ENCODE results near the gene APBB1IP.
"Not testable (repeated sequence)": the region's sequence is repeated elsewhere in the genome, so short reads cannot be mapped to it uniquely, and the experiment has no call there.

Gene APBB1IP

GRCh38 chr10:26445411-26446031 lies 7.4 kb downstream of the APBB1IP start:
- no peak for DNase-seq

- DNase-seq: no peak
Measured at GRCh38 chr10:26446258-26446657, 8.1 kb downstream of the APBB1IP start.

DNA sequence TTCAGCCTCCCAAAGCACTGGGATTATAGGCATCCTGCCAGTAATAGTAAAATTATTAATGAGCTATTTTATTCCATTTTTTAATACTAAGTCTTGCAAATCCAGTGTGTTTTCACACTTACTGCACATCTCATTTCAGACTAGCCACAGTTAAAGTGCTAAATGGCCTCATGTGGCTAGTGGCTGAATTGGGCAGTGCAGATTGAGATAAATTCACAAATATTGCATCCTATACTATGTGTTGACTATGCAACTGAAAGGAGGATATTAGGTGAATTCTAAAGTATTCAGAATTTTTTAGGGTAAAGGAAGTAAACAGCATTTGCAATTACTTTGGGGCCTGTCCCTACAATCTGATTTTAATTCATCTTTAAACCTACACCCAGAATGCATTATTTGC lies 10.2 kb downstream of the APBB1IP start:
- DNase-seq: no peak

DNA sequence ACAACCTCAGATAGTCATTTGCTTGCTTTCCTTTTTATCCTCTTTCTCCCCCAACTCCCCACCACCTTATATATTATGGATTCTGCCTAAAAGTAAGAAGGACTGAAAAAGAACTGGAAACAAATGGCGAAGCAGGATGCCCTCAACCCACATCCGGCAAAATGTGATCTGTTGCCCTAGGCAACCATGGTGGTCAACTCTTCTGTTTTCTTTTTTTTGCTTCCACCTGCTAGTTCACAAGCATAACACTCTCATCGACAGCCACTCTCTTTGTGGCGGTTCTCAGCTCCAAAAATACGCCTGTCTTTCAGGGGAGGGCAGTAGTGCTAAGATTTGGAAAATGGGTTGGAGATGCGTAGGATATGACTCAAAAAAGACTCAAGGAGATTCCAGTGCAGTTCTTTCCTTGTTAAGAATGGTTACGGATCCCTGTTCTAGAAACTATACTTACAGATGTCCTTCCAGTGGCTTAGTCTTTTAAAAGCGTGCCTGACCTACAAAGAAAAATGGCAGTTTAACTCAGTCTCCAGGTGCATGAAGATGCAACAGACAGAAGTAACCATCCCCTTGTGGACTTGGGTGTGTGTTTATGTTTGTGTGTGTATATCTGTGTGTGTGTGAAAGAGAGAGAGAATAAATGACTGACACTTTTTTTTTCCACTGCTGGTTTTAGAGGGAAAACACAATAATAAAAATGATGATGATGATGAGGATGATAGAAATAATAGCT lies 10.7 kb downstream of the APBB1IP start:
- DNase-seq: no peak

- no peak for DNase-seq
Measured at GRCh38 chr10:26449726-26450125, 11.6 kb downstream of the APBB1IP start.

DNA sequence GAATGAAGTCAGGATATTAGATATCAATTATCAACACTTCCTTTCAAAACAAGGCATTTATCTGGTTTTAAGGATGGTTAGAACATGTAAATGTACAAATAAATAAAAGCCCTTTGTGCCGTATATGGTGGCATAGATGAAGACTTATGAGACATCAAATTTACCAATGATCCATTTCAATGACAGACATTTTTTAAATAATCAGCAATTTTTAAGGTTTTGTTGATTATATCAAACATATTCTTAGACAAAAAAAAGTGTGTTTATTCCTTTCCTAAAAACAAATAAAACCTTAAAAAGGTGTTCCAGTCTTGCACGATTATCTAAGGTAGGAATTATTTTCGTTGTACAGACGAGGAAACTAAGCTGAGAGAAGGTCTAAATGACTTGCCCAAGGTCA lies 13.8 kb downstream of the APBB1IP start:
- no peak for DNase-seq

DNA sequence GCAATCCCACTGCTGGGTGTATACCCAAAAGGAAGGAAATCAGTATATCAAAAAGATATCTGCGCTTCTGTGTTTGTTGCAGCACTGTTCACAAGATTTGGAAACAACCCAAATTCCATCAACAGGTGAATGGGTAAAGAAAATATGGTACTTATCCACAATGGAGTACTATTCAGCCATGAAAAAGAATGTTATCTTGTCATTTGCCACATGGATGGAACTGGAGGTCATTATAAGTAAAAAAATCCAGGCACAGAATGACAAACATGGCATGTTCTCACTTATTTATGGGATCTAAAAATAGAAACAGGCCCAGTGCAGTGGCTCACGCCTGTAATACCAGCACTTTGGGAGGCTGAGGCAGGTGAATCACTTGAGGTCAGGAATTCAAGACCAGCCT lies 15.7 kb downstream of the APBB1IP start:
- no peak for DNase-seq

- DNase-seq: no peak
Measured at GRCh38 chr10:26454891-26455290, 16.8 kb downstream of the APBB1IP start.

DNA sequence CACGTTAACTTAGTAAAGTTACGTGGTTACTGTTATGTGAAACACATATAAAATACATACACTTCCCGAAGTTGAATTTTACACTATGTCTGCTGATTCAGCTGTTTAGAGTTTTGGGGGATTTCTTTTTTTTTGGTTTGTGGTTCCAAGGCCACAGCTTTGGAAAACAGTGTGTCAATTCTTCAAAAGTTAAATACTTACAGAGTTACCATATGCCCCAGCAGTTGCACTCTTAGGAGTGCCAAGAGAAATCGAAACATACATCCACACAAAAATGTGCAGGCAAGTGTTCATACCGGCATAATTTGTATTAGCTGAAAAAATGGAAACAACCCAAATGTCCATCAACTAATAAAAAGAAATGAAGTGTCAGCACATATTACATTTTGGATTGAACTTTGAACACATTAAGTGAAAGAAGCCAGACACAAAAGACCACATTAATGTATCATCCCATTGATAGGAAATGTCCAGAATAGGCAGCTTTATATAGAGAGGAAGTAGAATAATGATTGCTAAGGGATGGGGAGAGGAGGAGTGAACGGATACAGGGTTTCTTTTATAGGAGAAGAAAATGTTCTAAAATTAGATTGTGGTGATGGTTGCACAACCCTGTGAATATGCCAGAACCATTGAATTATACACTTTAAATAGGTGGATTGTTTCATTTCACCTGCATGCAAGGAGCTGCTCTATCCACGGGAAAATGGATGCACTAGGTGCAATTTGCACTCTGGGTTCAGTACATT lies 17.6 kb downstream of the APBB1IP start:
- DNase-seq: no peak

GRCh38 chr10:26457088-26457487 lies 18.9 kb downstream of the APBB1IP start:
- no peak for DNase-seq

GRCh38 chr10:26460736-26461135 lies 22.6 kb downstream of the APBB1IP start:
- no peak for DNase-seq

GRCh38 chr10:26463986-26464385 lies 25.8 kb downstream of the APBB1IP start:
- DNase-seq: no peak

DNA sequence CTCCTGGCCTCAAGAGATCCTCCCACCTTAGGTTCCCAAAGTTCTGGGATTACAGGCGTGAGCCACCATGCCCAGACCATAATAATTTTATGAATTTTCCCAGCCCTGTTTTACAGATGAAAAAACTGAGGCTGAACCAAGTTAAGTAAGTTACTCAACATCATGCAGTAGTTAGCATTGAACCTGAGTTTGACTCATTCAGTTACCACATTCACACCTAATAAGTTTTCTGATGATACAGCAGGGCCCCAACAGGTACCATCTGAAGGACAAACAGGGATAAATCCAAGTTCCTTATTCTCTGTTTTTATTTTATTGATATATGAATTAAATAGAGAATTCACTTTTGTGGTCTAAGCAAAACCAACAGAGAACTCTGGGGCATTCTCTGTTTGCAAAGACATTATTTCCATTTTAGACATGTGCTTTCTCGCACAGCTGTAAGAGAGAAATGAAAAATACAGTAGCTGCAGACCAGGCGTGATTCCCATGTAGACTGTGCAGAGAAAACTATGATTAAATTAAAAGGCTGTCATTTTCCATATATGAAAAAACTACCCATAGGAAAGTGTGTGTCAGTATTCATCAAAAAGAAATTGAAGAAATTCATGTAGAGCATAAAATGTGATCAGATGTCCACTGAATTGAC lies 26.6 kb downstream of the APBB1IP start:
- no peak for DNase-seq

DNA sequence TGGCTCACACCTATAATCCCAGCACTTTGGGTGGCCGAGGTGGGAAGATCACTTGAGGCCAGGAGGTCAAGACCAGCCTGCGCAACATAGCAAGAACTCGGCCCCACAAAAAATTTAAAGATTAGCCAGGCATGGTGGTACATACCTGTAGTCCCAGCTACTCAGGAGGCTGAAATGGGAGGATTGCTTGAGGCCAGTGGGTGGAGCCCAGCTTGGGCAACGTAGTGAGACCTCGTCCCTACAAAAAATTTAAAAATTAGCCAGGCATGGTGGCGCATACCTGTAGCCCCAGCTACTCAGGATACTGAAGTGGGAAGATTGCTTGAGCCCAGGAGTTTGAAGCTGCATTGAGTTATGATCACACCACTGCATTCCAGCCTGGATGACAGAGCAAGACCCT lies 28.4 kb downstream of the APBB1IP start:
- DNase-seq: not testable (repeated sequence)

DNA sequence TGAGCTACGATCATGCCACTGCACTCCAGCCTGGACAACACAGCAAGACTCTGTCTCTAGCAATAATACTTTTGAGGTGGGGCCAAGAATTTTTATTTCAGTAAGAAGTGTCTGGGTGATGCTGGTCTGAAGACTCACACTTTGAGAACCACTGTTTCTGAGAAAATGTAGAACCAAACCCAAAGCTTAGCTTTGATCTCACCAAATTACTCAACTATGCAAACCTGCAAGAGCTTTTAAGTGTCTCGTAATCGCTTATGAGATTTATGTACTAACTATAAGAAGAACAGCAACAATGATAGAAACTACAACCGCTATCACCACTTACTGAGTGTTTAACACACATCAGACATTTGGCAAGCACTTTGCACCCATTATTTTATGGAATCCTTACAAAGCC lies 29.5 kb downstream of the APBB1IP start:
- no peak for DNase-seq

- no peak for DNase-seq
Measured at GRCh38 chr10:26468291-26468690, 30.1 kb downstream of the APBB1IP start.

- no peak for DNase-seq
Measured at GRCh38 chr10:26468700-26469099, 30.6 kb downstream of the APBB1IP start.

DNA sequence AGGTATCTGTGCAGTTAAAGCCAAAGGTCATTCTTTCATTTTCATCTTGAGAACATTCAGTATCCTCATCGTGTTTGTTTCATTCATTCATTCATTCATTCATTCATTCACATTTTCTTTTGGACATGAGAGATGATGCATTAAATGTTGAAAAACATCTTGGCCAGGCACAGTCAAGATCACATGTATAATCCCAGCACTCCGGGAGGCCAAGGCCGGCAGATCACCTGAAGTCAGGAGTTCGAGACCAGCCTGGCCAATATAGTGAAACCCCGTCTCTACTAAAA lies 34.3 kb downstream of the APBB1IP start:
- DNase-seq: no peak

DNA sequence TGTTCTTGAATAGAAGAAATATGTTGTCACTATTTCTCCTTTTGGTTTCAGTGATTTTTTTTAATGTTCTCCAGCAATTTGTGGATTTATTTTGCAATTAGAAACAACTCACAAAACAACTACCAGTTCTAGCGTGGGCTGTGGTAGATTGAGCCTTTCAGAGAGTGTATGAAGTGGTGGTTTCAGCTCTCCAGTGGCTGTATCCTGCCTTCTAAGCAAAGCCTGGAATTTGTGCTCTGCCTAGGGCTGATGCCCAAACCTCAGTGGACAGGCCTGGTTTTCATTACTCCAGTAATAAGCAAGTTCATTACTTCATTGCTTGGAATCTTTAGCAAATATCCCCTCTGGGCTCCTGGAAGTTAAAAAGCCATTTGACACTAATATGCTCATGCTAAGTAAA lies 35.9 kb downstream of the APBB1IP start:
- no peak for DNase-seq

DNA sequence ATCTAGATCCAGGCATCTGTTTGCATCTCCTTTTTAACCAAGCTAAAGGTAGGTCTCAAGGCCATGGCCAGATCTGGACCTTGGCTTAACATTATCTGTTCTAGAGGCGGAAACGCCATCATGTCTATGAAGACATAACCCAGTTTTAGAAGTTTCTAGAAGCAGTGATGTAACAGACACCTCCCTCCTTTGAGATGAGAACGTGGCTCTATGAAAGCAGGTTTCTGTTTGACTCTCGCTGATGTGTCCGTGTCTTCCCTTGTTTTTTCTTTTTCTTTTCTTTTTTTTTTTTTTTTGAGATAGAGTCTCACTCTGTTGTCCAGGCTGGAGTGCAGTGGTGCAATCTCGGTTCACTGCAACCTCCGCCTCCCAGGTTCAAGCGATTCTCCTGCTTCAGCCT lies 36.7 kb downstream of the APBB1IP start:
- DNase-seq: not testable (repeated sequence)

GRCh38 chr10:26475386-26475785 lies 37.2 kb downstream of the APBB1IP start:
- no peak for DNase-seq

- no peak for DNase-seq
Measured at GRCh38 chr10:26477501-26477900, 39.4 kb downstream of the APBB1IP start.

GRCh38 chr10:26478061-26478460 lies 39.9 kb downstream of the APBB1IP start:
- DNase-seq: no peak
